ENCODE results near the gene ADGRL2. TPM values are rescaled to one million over a fixed set of nuclear protein-coding genes. Genes with fewer than 3 reads are reported as not detected.

Gene ADGRL2
- total and polyA plus RNA-seq, 9 of the 15 experiments (the other 6 are each of a cell fraction or from before 2014, with no cell fraction given): 0.03 to 0.15 (median 0.13) TPM; not detected in 6

DNA sequence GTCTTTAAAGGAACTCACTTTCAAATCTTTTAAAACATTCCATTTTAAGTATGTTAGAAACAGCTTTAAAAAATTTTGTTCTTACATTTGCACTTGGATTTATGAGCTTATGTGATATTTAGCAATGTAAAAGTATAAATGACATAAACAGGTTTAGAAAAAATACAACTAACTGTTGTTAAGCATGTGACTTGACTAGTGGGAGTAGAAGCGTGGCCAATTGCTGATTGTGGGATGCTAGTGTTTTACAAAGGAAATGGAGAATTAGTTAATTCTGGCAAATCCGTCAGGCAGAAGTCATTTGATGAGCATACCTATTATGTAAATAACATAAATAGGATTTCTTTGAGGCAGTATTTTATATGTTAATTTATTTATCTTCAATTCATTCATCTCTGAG is 175.8 kb downstream of the ADGRL2 start:
- WGBS (ENCODE audit: insufficient coverage, low coverage, missing lambda C conversion rate): 0% methylated on average over 2 of the region's 2 CpGs
- no peaks in the 10 kb centered on the region for H3K4me1 ChIP-seq (replicated peaks in 1 of 2; ENCODE audit: control insufficient read depth in 2 of 2, insufficient read depth in 2 of 2, low read length in 2 of 2)
- H3K79me2 ChIP-seq (ENCODE audit: control insufficient read depth, insufficient read depth, low read length): no peaks in the 10 kb centered on the region
- intact Hi-C loops (cut with micrococcal nuclease) (no loop called here), in situ Hi-C loops (cut with MboI) (no loop called here)
- H3K27me3 ChIP-seq (ENCODE audit: control insufficient read depth in 2 of 2, insufficient read depth in 2 of 2, low read length in 2 of 2): no peaks in the 10 kb centered on the region
- POLR2A ChIA-PET: no interaction called here
- H3K4me3 ChIP-seq: no peak overlapping the region
- no peak overlapping the region for H3K27ac ChIP-seq (ENCODE audit: extremely low read depth, low read depth, low read length)
- no peak overlapping the region for H3K9ac ChIP-seq (ENCODE audit: insufficient read depth in 1 of 2, low read depth in 2 of 2, low read length in 2 of 2)
- no TSS peak for BruUV-seq (replicated peaks)
- no peaks in the 10 kb centered on the region for H3K9me1 ChIP-seq (ENCODE audit: control insufficient read depth, insufficient read depth, low read length)
- DNase-seq (ENCODE audit: extremely low read depth in 1 of 4, low spot score in 3 of 4) (no peak), ATAC-seq (no peak), FAIRE-seq (no peak)
- no peak overlapping the region for H2AFZ ChIP-seq (ENCODE audit: low read depth, low read length)
- no peaks in the 10 kb centered on the region for H4K20me1 ChIP-seq (replicated peaks; ENCODE audit: control insufficient read depth, insufficient read depth, low read length)
- no peak overlapping the region for H3K4me2 ChIP-seq (ENCODE audit: insufficient read depth, low read length)
- no peaks in the 10 kb centered on the region for H3K36me3 ChIP-seq (ENCODE audit: control insufficient read depth, insufficient read depth, low read length)
- CTCF ChIA-PET (ENCODE audit: low intra/inter-chr PET ratio): no interaction called here
- no peaks in the 10 kb centered on the region for H3K9me3 ChIP-seq (replicated peaks; ENCODE audit: control insufficient read depth, insufficient read depth, low read depth, low read length)
- TF ChIP-seq NR2F6 (CRISPR knock-in tag; IDR thresholded peaks at IDR 0.05) (no peak), ERF (CRISPR knock-in tag; IDR thresholded peaks at IDR 0.05) (no peak), FOS (IDR thresholded peaks at IDR 0.05; ENCODE audit: extremely low read depth, insufficient read length) (no peak), ZNF57 (CRISPR knock-in tag; IDR thresholded peaks at IDR 0.05) (no peak), ZNF436 (CRISPR knock-in tag; IDR thresholded peaks at IDR 0.05) (no peak), TCF3 (CRISPR knock-in tag; IDR thresholded peaks at IDR 0.05) (no peak), NFE2 (IDR thresholded peaks at IDR 0.05; ENCODE audit: low read depth) (no peak), RBM15 (IDR thresholded peaks at IDR 0.05; ENCODE audit: insufficient read depth, low read length) (no peak), HLTF (IDR thresholded peaks at IDR 0.05) (no peak), ZNF696 (CRISPR knock-in tag; conservative IDR thresholded peaks at IDR 0.05) (no peak), BRD4 (IDR thresholded peaks at IDR 0.05) (no peak)
- TF ChIP-seq, protein P1, sequence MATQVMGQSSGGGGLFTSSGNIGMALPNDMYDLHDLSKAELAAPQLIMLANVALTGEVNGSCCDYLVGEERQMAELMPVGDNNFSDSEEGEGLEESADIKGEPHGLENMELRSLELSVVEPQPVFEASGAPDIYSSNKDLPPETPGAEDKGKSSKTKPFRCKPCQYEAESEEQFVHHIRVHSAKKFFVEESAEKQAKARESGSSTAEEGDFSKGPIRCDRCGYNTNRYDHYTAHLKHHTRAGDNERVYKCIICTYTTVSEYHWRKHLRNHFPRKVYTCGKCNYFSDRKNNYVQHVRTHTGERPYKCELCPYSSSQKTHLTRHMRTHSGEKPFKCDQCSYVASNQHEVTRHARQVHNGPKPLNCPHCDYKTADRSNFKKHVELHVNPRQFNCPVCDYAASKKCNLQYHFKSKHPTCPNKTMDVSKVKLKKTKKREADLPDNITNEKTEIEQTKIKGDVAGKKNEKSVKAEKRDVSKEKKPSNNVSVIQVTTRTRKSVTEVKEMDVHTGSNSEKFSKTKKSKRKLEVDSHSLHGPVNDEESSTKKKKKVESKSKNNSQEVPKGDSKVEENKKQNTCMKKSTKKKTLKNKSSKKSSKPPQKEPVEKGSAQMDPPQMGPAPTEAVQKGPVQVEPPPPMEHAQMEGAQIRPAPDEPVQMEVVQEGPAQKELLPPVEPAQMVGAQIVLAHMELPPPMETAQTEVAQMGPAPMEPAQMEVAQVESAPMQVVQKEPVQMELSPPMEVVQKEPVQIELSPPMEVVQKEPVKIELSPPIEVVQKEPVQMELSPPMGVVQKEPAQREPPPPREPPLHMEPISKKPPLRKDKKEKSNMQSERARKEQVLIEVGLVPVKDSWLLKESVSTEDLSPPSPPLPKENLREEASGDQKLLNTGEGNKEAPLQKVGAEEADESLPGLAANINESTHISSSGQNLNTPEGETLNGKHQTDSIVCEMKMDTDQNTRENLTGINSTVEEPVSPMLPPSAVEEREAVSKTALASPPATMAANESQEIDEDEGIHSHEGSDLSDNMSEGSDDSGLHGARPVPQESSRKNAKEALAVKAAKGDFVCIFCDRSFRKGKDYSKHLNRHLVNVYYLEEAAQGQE (IDR thresholded peaks at IDR 0.05; ENCODE audit: borderline replicate concordance): no peak
- TF ChIP-seq, protein P1 (CRISPR knock-in tag; IDR thresholded peaks at IDR 0.05; ENCODE audit: low read depth): no peak
- TF ChIP-seq, protein P2, sequence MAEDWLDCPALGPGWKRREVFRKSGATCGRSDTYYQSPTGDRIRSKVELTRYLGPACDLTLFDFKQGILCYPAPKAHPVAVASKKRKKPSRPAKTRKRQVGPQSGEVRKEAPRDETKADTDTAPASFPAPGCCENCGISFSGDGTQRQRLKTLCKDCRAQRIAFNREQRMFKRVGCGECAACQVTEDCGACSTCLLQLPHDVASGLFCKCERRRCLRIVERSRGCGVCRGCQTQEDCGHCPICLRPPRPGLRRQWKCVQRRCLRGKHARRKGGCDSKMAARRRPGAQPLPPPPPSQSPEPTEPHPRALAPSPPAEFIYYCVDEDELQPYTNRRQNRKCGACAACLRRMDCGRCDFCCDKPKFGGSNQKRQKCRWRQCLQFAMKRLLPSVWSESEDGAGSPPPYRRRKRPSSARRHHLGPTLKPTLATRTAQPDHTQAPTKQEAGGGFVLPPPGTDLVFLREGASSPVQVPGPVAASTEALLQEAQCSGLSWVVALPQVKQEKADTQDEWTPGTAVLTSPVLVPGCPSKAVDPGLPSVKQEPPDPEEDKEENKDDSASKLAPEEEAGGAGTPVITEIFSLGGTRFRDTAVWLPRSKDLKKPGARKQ (CRISPR knock-in tag; IDR thresholded peaks at IDR 0.05): no peak
- TF ChIP-seq, protein P3, sequence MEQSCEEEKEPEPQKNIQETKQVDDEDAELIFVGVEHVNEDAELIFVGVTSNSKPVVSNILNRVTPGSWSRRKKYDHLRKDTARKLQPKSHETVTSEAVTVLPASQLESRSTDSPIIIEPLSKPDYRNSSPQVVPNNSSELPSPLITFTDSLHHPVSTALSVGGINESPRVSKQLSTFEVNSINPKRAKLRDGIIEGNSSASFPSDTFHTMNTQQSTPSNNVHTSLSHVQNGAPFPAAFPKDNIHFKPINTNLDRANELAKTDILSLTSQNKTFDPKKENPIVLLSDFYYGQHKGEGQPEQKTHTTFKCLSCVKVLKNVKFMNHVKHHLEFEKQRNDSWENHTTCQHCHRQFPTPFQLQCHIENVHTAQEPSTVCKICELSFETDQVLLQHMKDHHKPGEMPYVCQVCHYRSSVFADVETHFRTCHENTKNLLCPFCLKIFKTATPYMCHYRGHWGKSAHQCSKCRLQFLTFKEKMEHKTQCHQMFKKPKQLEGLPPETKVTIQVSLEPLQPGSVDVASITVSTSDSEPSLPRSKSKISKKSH (CRISPR knock-in tag; IDR thresholded peaks at IDR 0.05): no peak
